OCI-LY3 (cell line): ENCODE measurements around the gene LSP1.

Source experiments
- CTCF ChIP-seq: fragments of 200-600, 300-600 bp; sonication (generic); IDR thresholded peaks from 2 replicates; pipeline ENCODE4 v1.5.1; 2014; ENCODE audit warnings: antibody characterized with exemption, low read length, low read depth
- EZH2phosphoT487 ChIP-seq: fragments of 200-600 bp; shearing (Covaris generic); IDR thresholded peaks from 2 replicates; pipeline ENCODE4 v1.6.1; 2018; ENCODE audit warnings: antibody characterized with exemption, mixed run types, low read depth

GRCh38 chr11:1863352-1864216 lies 10.7 kb downstream of the LSP1 start:
- TF ChIP-seq CTCF (no peak), EZH2phosphoT487 (no peak)
